ENCODE results near the gene WDFY4. TPM values are rescaled to one million over a fixed set of nuclear protein-coding genes. Genes with fewer than 3 reads are reported as not detected.

WDFY4 gene
- total and polyA plus RNA-seq, 2 experiments from 2014 or later = 0.14 TPM; not detected in 1

- no peak for TF ChIP-seq CREB1 (CRISPR knock-in tag; IDR thresholded peaks at IDR 0.05; ENCODE audit: low read depth)
- no peak for TF ChIP-seq ZNF114 (CRISPR knock-in tag; IDR thresholded peaks at IDR 0.05)
- TF ChIP-seq REST (IDR thresholded peaks at IDR 0.05; ENCODE audit: unreplicated experiment) = no peak
- TF ChIP-seq, protein P1, sequence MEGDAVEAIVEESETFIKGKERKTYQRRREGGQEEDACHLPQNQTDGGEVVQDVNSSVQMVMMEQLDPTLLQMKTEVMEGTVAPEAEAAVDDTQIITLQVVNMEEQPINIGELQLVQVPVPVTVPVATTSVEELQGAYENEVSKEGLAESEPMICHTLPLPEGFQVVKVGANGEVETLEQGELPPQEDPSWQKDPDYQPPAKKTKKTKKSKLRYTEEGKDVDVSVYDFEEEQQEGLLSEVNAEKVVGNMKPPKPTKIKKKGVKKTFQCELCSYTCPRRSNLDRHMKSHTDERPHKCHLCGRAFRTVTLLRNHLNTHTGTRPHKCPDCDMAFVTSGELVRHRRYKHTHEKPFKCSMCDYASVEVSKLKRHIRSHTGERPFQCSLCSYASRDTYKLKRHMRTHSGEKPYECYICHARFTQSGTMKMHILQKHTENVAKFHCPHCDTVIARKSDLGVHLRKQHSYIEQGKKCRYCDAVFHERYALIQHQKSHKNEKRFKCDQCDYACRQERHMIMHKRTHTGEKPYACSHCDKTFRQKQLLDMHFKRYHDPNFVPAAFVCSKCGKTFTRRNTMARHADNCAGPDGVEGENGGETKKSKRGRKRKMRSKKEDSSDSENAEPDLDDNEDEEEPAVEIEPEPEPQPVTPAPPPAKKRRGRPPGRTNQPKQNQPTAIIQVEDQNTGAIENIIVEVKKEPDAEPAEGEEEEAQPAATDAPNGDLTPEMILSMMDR (conservative IDR thresholded peaks at IDR 0.05; ENCODE audit: low read depth in 2 of 2) = peak; percentile 33 to 67
Measured at GRCh38 chr10:49001402-49001801, 316.7 kb downstream of the WDFY4 start (continued).

DNA sequence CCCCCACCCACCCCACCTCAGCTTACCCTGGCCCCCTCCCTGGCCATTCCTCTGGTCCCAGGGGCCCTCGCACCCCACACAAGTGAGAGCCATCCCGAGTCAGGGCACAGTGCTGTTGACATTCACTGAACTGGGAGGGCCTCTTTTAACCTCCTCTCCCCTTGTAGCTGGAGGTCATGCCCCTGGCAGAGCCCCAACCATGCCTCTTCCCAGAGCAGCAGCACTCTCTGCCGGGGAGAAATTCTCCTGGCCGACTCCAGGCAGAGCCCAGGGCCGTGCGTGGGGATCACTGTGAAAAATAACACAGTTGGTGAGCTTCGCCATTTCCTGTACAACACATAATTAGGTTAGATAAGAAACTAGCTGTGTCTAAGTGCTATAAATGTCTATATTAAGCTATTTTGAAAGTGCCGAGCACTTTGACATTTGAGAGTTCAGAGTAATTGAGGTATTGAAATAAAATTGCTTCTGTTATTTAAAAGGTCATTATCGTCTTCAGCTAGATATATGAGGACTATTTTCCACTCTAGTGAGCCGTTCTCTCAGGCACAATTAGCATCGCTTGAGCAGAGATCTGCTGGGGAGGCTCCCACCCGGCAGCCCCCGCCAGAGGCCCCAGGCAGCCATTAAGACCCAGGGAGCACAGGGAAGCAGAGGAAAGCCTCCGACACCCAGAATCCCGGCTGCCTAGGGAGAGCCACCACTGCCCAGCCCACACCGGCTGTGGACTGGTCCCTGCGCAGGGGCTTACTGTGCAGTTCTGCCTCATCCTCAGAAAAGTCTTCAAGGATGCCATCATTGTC is 317.4 kb downstream of the WDFY4 start:
- no peaks in the 10 kb centered on the region for H4K20me1 ChIP-seq (replicated peaks; ENCODE audit: insufficient read depth)
- Mint-ChIP-seq H3K9me3 (peaks cover 4% of the 10 kb centered on the region; the same call in 1 of the 3 replicates), H3K4me3 (no peak overlapping the region), H3K36me3 (ENCODE audit: low read depth) (no peaks in the 10 kb centered on the region), H3K27me3 (ENCODE audit: insufficient read depth, low read depth, poor library complexity) (peaks cover 5% of the 10 kb centered on the region), H3K27ac (no peak overlapping the region), H3K4me1 (peaks cover 9% of the 10 kb centered on the region)
- peak; percentile 31 for ATAC-seq
- TF ChIP-seq CREB1 (CRISPR knock-in tag; IDR thresholded peaks at IDR 0.05; ENCODE audit: low read depth) = no peak
- TF ChIP-seq, protein P1 (conservative IDR thresholded peaks at IDR 0.05; ENCODE audit: low read depth in 2 of 2) = no peak
- no peak for TF ChIP-seq ZNF114 (CRISPR knock-in tag; IDR thresholded peaks at IDR 0.05)
- TF ChIP-seq ZNF331 (CRISPR knock-in tag; IDR thresholded peaks at IDR 0.05; ENCODE audit: low read depth) = no peak
- DNase-seq (ENCODE audit: low spot score) = no peak
- no peaks in the 10 kb centered on the region for H3K9me2 ChIP-seq (ENCODE audit: insufficient read depth)
- H3K4me3 ChIP-seq = no peak overlapping the region
- H3K27me3 ChIP-seq (ENCODE audit: insufficient read depth) = no peaks in the 10 kb centered on the region
- H3K79me2 ChIP-seq (replicated peaks; ENCODE audit: insufficient read depth) = no peaks in the 10 kb centered on the region
- no peaks in the 10 kb centered on the region for H3K36me3 ChIP-seq (ENCODE audit: insufficient read depth)
- H3F3A ChIP-seq (replicated peaks; ENCODE audit: low read depth) = no peaks in the 10 kb centered on the region
- H3K27ac ChIP-seq (ENCODE audit: low read depth) = no peak overlapping the region
- peak overlapping the region; percentile 57; the same call in 1 of the 2 replicates for H2AFZ ChIP-seq
- no peak overlapping the region for H3K4me2 ChIP-seq
- H3K4me1 ChIP-seq (ENCODE audit: insufficient read depth) = no peaks in the 10 kb centered on the region
